WTC11 (cell line): Measurements from ENCODE around the gene SLK. TPM values are rescaled to one million over a fixed set of nuclear protein-coding genes. Genes with fewer than 3 reads are reported as not detected.

Experiments
- ATAC-seq: fragments of 200-7000 bp; cut with Tn5 transposase; 2 replicates; pipeline ENCODE4 v1.10.0; 2021; ENCODE audit warnings: mild to moderate bottlenecking, moderate library complexity
- CTCF ChIA-PET: fragments of 300-600 bp; sonication (Branson Sonifier 250); formaldehyde crosslinking; loops from one replicate; lab custom pipeline; 2021; ENCODE audit warnings: antibody characterized with exemption; lab: Charles Lee
- POLR2A ChIA-PET: fragments of 350-600 bp; sonication (Branson Sonifier 250); formaldehyde crosslinking; loops from one replicate; lab custom pipeline; 2021; ENCODE audit warnings: antibody characterized with exemption; lab: Charles Lee
- DNase-seq: peaks from one replicate; pipeline ENCODE4 v3.0.0; 2021; ENCODE audit warnings: low spot score
- H3K27ac Mint-ChIP-seq: 2 replicates; pipeline ENCODE4 v1.8.0; 2021; ENCODE audit warnings: mixed read lengths
- H3K27me3 Mint-ChIP-seq: 2 replicates; pipeline ENCODE4 v1.8.0; 2021; ENCODE audit warnings: low read depth, mild to moderate bottlenecking, moderate library complexity, mixed read lengths
- H3K36me3 Mint-ChIP-seq: 2 replicates; pipeline ENCODE4 v1.8.0; 2021; ENCODE audit warnings: mixed read lengths
- H3K4me1 Mint-ChIP-seq: 2 replicates; pipeline ENCODE4 v1.8.0; 2022; ENCODE audit warnings: mixed read lengths
- H3K4me3 Mint-ChIP-seq: 2 replicates; pipeline ENCODE4 v1.8.0; 2021; ENCODE audit warnings: mild to moderate bottlenecking, moderate library complexity, mixed read lengths
- H3K9me3 Mint-ChIP-seq: 2 replicates; pipeline ENCODE4 v1.8.0; 2021; ENCODE audit warnings: mixed read lengths
- ARID4B ChIP-seq: sonication (generic); formaldehyde crosslinking; IDR thresholded peaks from 2 replicates; pipeline ENCODE4 v1.8.0; 2023; ENCODE audit warnings: missing genetic modification reagents, mild to moderate bottlenecking, borderline replicate concordance
- CTCF ChIP-seq: fragments of 200-600 bp; IDR thresholded peaks from 2 replicates; pipeline ENCODE4 v1.8.0; 2022; ENCODE audit warnings: antibody characterized with exemption
- ESRRA ChIP-seq: sonication (generic); formaldehyde crosslinking; IDR thresholded peaks from 2 replicates; pipeline ENCODE4 v1.8.1; 2022; ENCODE audit warnings: mild to moderate bottlenecking, missing genetic modification reagents, borderline replicate concordance
- ETV6 ChIP-seq: sonication (generic); formaldehyde crosslinking; IDR thresholded peaks from 2 replicates; pipeline ENCODE4 v1.8.1; 2022; ENCODE audit warnings: mild to moderate bottlenecking, missing genetic modification reagents
- FOXJ3 ChIP-seq: sonication (generic); formaldehyde crosslinking; IDR thresholded peaks from 2 replicates; pipeline ENCODE4 v1.9.0; 2021; ENCODE audit warnings: missing genetic modification reagents, mild to moderate bottlenecking, borderline replicate concordance
- FOXK1 ChIP-seq: sonication (generic); formaldehyde crosslinking; IDR thresholded peaks from 2 replicates; pipeline ENCODE4 v1.8.0; 2022; ENCODE audit warnings: mild to moderate bottlenecking, moderate library complexity, missing genetic modification reagents
- GTF2I ChIP-seq: fragments of 250-450 bp; sonication (Bioruptor Pico); conservative IDR thresholded peaks from 2 replicates; pipeline ENCODE4 v1.4.0; 2021; ENCODE audit warnings: mild to moderate bottlenecking
- KAT7 ChIP-seq: sonication (generic); formaldehyde crosslinking; IDR thresholded peaks from 2 replicates; pipeline ENCODE4 v1.8.1; 2023; ENCODE audit warnings: missing genetic modification reagents, mild to moderate bottlenecking, borderline replicate concordance
- NFYB ChIP-seq: sonication (generic); formaldehyde crosslinking; conservative IDR thresholded peaks from 2 replicates; pipeline ENCODE4 v1.8.0; 2022; ENCODE audit warnings: low read depth, missing genetic modification reagents
- SMAD4 ChIP-seq: sonication (generic); formaldehyde crosslinking; IDR thresholded peaks from 2 replicates; pipeline ENCODE4 v1.8.0; 2022; ENCODE audit warnings: mild to moderate bottlenecking, missing genetic modification reagents
- SOX15 ChIP-seq: fragments of 250-450 bp; sonication (Bioruptor Pico); IDR thresholded peaks from 2 replicates; pipeline ENCODE4 v1.9.0; 2021; ENCODE audit warnings: mild to moderate bottlenecking
- SP1 ChIP-seq: sonication (generic); formaldehyde crosslinking; conservative IDR thresholded peaks from 2 replicates; pipeline ENCODE4 v1.8.1; 2022; ENCODE audit warnings: missing genetic modification reagents
- TEAD4 ChIP-seq: sonication (generic); formaldehyde crosslinking; IDR thresholded peaks from 2 replicates; pipeline ENCODE4 v1.8.0; 2022; ENCODE audit warnings: mild to moderate bottlenecking, missing genetic modification reagents
- ZNF219 ChIP-seq: sonication (generic); formaldehyde crosslinking; IDR thresholded peaks from 2 replicates; pipeline ENCODE4 v1.8.0; 2023; ENCODE audit warnings: missing genetic modification reagents, mild to moderate bottlenecking, borderline replicate concordance
- ZNF281 ChIP-seq: sonication (generic); formaldehyde crosslinking; IDR thresholded peaks from 2 replicates; pipeline ENCODE4 v1.8.0; 2023; ENCODE audit warnings: mild to moderate bottlenecking, missing genetic modification reagents
- ZNF416 ChIP-seq: fragments of 250-450 bp; sonication (Bioruptor Pico); IDR thresholded peaks from 2 replicates; pipeline ENCODE4 v1.9.0; 2021; ENCODE audit warnings: mild to moderate bottlenecking, inconsistent platforms
- ZSCAN18 ChIP-seq: fragments of 250-450 bp; sonication (Bioruptor Pico); IDR thresholded peaks from 2 replicates; pipeline ENCODE4 v2.1.2; 2022; ENCODE audit warnings: mild to moderate bottlenecking, moderate library complexity
- total RNA-seq: library from RNA; stranded (reverse); gene quantifications from 3 replicates; pipeline ENCODE4 v1.2.3, GENCODE V29; 2021

Gene SLK
- total RNA-seq, 1 experiment from 2014 or later = 19.2 TPM

GRCh38 chr10:104037261-104037951 lies 70.5 kb downstream of the SLK start:
- no peak for ATAC-seq
- POLR2A ChIA-PET = interaction anchor here (0.7 kb wide), 1 partner anchor 16 kb away, joined by 4 read pairs; no protein-coding TSS in a partner anchor

More at GRCh38 chr10:104037261-104037951, 70.5 kb downstream of the SLK start:
- H3K4me1 Mint-ChIP-seq = peaks cover 15% of the 10 kb centered on the region
- no peak for DNase-seq
- CTCF ChIA-PET = no interaction called here
- no peak for TF ChIP-seq ETV6 (CRISPR knock-in tag)
- TF ChIP-seq FOXK1 (CRISPR knock-in tag) = no peak
- no peak for TF ChIP-seq TEAD4 (CRISPR knock-in tag)
- no peak for TF ChIP-seq ZNF281 (CRISPR knock-in tag)
- no peak for TF ChIP-seq CTCF
- TF ChIP-seq ARID4B (CRISPR knock-in tag) = no peak
- TF ChIP-seq ZSCAN18 (CRISPR knock-in tag) = no peak
- no peak for TF ChIP-seq SOX15 (CRISPR knock-in tag)
- no peak for TF ChIP-seq ESRRA (CRISPR knock-in tag)
- TF ChIP-seq GTF2I (CRISPR knock-in tag) = no peak
- no peak for TF ChIP-seq NFYB (CRISPR knock-in tag)
- no peak for TF ChIP-seq KAT7 (CRISPR knock-in tag)
- no peak for TF ChIP-seq ZNF416 (CRISPR knock-in tag)
- TF ChIP-seq SMAD4 (CRISPR knock-in tag) = no peak
- TF ChIP-seq ZNF219 (CRISPR knock-in tag) = no peak
- no peak for TF ChIP-seq SP1 (CRISPR knock-in tag)
- no peak for TF ChIP-seq FOXJ3 (CRISPR knock-in tag)
- H3K36me3 Mint-ChIP-seq = 0 out of 2 replicates have a peak, but pooled peaks cover 2% of the 10 kb centered on the region
- H3K27ac Mint-ChIP-seq = no peak overlapping the region
- no peaks in the 10 kb centered on the region; the same call in 1 of the 2 replicates for H3K27me3 Mint-ChIP-seq
- no peak overlapping the region for H3K4me3 Mint-ChIP-seq
- H3K9me3 Mint-ChIP-seq = no peaks in the 10 kb centered on the region
